Loucy (cell line): ENCODE measurements around the gene KIAA0825.
A peak's percentile ranks its signal among the peaks of the same experiment; 100 is the strongest.

ENCODE experiments used
- H2AFZ ChIP-seq: fragments of 200-600 bp; sonication (generic); 2 replicates; pipeline ENCODE4 v1.6.0; 2016; ENCODE audit warnings: antibody characterized with exemption, mild to moderate bottlenecking, low read length, moderate library complexity
- H3F3A ChIP-seq: fragments of 200-600 bp; 2 replicates; pipeline ENCODE4 v1.6.0; 2016; ENCODE audit warnings: antibody characterized with exemption, low read depth, mild to moderate bottlenecking
- H3K27me3 ChIP-seq: fragments of 200-600 bp; sonication (generic); 2 replicates; pipeline ENCODE4 v1.6.1; 2014; ENCODE audit warnings: low read length, mild to moderate bottlenecking; ENCODE audit not compliant: insufficient read depth, poor library complexity, severe bottlenecking
- H3K36me3 ChIP-seq: fragments of 200-600 bp; sonication (generic); 2 replicates; pipeline ENCODE4 v1.6.1; 2016; ENCODE audit warnings: low read length; ENCODE audit not compliant: insufficient read depth
- H3K4me1 ChIP-seq: fragments of 200-600 bp; sonication (generic); 2 replicates; pipeline ENCODE4 v1.5.1; 2014; ENCODE audit warnings: low read length, mild to moderate bottlenecking; ENCODE audit not compliant: insufficient read depth, poor library complexity, severe bottlenecking
- H3K4me2 ChIP-seq: fragments of 200-600 bp; sonication (generic); 2 replicates; pipeline ENCODE4 v1.6.0; 2014; ENCODE audit warnings: antibody characterized with exemption, low read length, low read depth, mild to moderate bottlenecking; ENCODE audit not compliant: poor library complexity, severe bottlenecking
- H3K4me3 ChIP-seq: fragments of 200-600 bp; sonication (generic); 2 replicates; pipeline ENCODE4 v1.5.1; 2014; ENCODE audit warnings: low read length, mild to moderate bottlenecking, mixed read lengths; ENCODE audit not compliant: poor library complexity, severe bottlenecking
- H3K79me2 ChIP-seq: fragments of 200-600 bp; sonication (generic); 2 replicates; pipeline ENCODE4 v1.6.1; 2014; ENCODE audit warnings: low read length; ENCODE audit not compliant: insufficient read depth
- H3K9ac ChIP-seq: fragments of 200-600 bp; sonication (generic); 2 replicates; pipeline ENCODE4 v1.6.0; 2014; ENCODE audit warnings: mild to moderate bottlenecking, low read depth, low read length, moderate library complexity; ENCODE audit not compliant: poor library complexity, severe bottlenecking
- H3K9me2 ChIP-seq: fragments of 200-600 bp; sonication (generic); replicated peaks from 2 replicates; pipeline ENCODE4 v1.6.1; 2016; ENCODE audit warnings: low read depth, low read length, mixed read lengths
- H3K9me3 ChIP-seq: fragments of 200-600 bp; sonication (generic); 2 replicates; pipeline ENCODE4 v1.6.1; 2014; ENCODE audit warnings: mild to moderate bottlenecking, antibody characterized with exemption, low read length, low read depth; ENCODE audit not compliant: insufficient read depth
- H4K20me1 ChIP-seq: fragments of 200-600 bp; sonication (generic); 2 replicates; pipeline ENCODE4 v1.6.0; 2014; ENCODE audit warnings: antibody characterized with exemption, low read length, mild to moderate bottlenecking; ENCODE audit not compliant: insufficient read depth, poor library complexity, severe bottlenecking
- EZH2phosphoT487 ChIP-seq: fragments of 200-600 bp; IDR thresholded peaks from 2 replicates; pipeline ENCODE4 v1.6.1; 2018; ENCODE audit warnings: antibody characterized with exemption, mild to moderate bottlenecking, moderate library complexity, borderline replicate concordance
- TF ChIP-seq, protein P1 (sequence below): fragments of 200-600 bp; sonication (generic); conservative IDR thresholded peaks from 2 replicates; pipeline ENCODE4 v1.5.1; 2014; ENCODE audit warnings: mild to moderate bottlenecking, antibody characterized with exemption, low read length

The KIAA0825 gene

DNA sequence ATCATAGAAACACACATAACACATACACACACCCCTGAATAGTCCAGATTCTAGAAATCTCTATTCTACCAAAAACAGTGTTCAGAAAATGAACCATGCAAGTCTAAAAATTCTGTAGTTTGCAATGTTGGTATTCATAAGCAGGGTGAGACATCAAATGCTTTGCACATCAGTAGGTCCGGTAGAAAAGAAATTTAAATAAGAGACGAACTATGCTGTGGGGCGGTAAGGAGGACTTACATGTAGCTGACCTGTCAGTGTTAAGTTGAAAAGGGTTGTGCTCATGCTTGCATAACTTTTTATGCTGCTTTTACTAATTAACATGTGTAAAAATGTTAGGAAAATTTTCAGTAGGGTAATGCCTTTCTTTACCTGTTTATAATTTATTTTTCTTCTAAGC, 409.1 kb downstream of the KIAA0825 start:
- Histone ChIP-seq H3K79me2 (no peaks in the 10 kb centered on the region), H3K36me3 (no peaks in the 10 kb centered on the region), H3K9me2 (no peaks in the 10 kb centered on the region), H3K9me3 (no peaks in the 10 kb centered on the region), H3K4me1 (peaks cover 14% of the 10 kb centered on the region), H4K20me1 (no peaks in the 10 kb centered on the region), H3K27me3 (no peaks in the 10 kb centered on the region), H3K9ac (no peak overlapping the region), H3K4me3 (no peak overlapping the region), H2AFZ (no peak overlapping the region), H3K4me2 (no peak overlapping the region), H3F3A (no peaks in the 10 kb centered on the region)
- no peak for TF ChIP-seq EZH2phosphoT487
- TF ChIP-seq, protein P1, sequence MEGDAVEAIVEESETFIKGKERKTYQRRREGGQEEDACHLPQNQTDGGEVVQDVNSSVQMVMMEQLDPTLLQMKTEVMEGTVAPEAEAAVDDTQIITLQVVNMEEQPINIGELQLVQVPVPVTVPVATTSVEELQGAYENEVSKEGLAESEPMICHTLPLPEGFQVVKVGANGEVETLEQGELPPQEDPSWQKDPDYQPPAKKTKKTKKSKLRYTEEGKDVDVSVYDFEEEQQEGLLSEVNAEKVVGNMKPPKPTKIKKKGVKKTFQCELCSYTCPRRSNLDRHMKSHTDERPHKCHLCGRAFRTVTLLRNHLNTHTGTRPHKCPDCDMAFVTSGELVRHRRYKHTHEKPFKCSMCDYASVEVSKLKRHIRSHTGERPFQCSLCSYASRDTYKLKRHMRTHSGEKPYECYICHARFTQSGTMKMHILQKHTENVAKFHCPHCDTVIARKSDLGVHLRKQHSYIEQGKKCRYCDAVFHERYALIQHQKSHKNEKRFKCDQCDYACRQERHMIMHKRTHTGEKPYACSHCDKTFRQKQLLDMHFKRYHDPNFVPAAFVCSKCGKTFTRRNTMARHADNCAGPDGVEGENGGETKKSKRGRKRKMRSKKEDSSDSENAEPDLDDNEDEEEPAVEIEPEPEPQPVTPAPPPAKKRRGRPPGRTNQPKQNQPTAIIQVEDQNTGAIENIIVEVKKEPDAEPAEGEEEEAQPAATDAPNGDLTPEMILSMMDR, result no peak

- peak overlapping the region; percentile 61; the same call in 1 of the 2 replicates for H2AFZ ChIP-seq
- TF ChIP-seq, protein P1, result no peak
- TF ChIP-seq EZH2phosphoT487, result no peak
- no peaks in the 10 kb centered on the region for H4K20me1 ChIP-seq
- no peak overlapping the region for H3K9ac ChIP-seq
- H3K9me2 ChIP-seq, result no peaks in the 10 kb centered on the region
- no peaks in the 10 kb centered on the region for H3K27me3 ChIP-seq
- no peaks in the 10 kb centered on the region for H3K9me3 ChIP-seq
- no peaks in the 10 kb centered on the region for H3K36me3 ChIP-seq
- H3K4me3 ChIP-seq, result no peak overlapping the region
- no peaks in the 10 kb centered on the region for H3F3A ChIP-seq
- H3K4me1 ChIP-seq, result peaks cover 9% of the 10 kb centered on the region
- H3K4me2 ChIP-seq, result no peak overlapping the region
- no peaks in the 10 kb centered on the region for H3K79me2 ChIP-seq
Observed at GRCh38 chr5:94199566-94199965, 418.8 kb downstream of the KIAA0825 start.

- H3F3A ChIP-seq, result no peaks in the 10 kb centered on the region
- H3K9ac ChIP-seq, result no peak overlapping the region
- peaks cover 9% of the 10 kb centered on the region for H3K4me1 ChIP-seq
- no peaks in the 10 kb centered on the region for H3K79me2 ChIP-seq
- no peaks in the 10 kb centered on the region for H3K9me3 ChIP-seq
- no peaks in the 10 kb centered on the region for H3K9me2 ChIP-seq
- TF ChIP-seq EZH2phosphoT487, result no peak
- TF ChIP-seq, protein P1, result no peak
- H2AFZ ChIP-seq, result no peak overlapping the region
- H3K36me3 ChIP-seq, result no peaks in the 10 kb centered on the region
- H3K4me2 ChIP-seq, result no peak overlapping the region
- H3K27me3 ChIP-seq, result no peaks in the 10 kb centered on the region
- no peak overlapping the region for H3K4me3 ChIP-seq
- H4K20me1 ChIP-seq, result no peaks in the 10 kb centered on the region
Observed at GRCh38 chr5:94197970-94198369, 420.4 kb downstream of the KIAA0825 start.
